GM12872 (cell line): ENCODE data around the gene PTPN18.

ENCODE experiments used
- CTCF ChIP-seq: IDR thresholded peaks from 3 replicates; pipeline ENCODE4 v1.5.1; 2011; ENCODE audit warnings: low read depth, mild to moderate bottlenecking, low read length, moderate library complexity; ENCODE audit not compliant: insufficient read depth

The PTPN18 gene

GRCh38 chr2:130336877-130337734, 18.8 kb upstream of the PTPN18 start:
- no peak for TF ChIP-seq CTCF

- no peak for TF ChIP-seq CTCF
These were observed 18.0 kb upstream of the PTPN18 start for GRCh38 chr2:130337735-130338325.

- TF ChIP-seq CTCF: no peak
These were observed 17.0 kb upstream of the PTPN18 start for GRCh38 chr2:130338793-130339345.

- TF ChIP-seq CTCF: no peak
These were observed 15.7 kb upstream of the PTPN18 start for GRCh38 chr2:130339885-130340745.

- TF ChIP-seq CTCF: no peak
These were observed 14.3 kb upstream of the PTPN18 start for GRCh38 chr2:130341562-130342019.

GRCh38 chr2:130342020-130342532, 13.8 kb upstream of the PTPN18 start:
- TF ChIP-seq CTCF: no peak
